K562 (cell line): ENCODE results near the gene NMT1. TPM values are rescaled to one million over a fixed set of nuclear protein-coding genes. Genes with fewer than 3 reads are reported as not detected.
A peak's percentile ranks its signal among the peaks of the same experiment; 100 is the strongest.

Experiments used
- ADNP ChIP-seq: fragments of 200-800 bp; sonication (Bioruptor generic); IDR thresholded peaks from 2 replicates; pipeline ENCODE4 v1.6.1; 2016; ENCODE audit warnings: missing genetic modification characterization, missing compliant biosample characterization
- ARID1B ChIP-seq: fragments of 450-650 bp; IDR thresholded peaks from 2 replicates; pipeline ENCODE4 v1.6.1; 2016; ENCODE audit warnings: antibody characterized with exemption, mild to moderate bottlenecking, inconsistent platforms
- FOXM1 ChIP-seq, 2 experiments: fragments of 450-650 bp in 1 of 2; sonication (generic) in 1 of 2; formaldehyde crosslinking in 1 of 2; IDR thresholded peaks; 2 replicates each; pipeline versions ENCODE4 v1.6.1 to v1.9.0; 2017 to 2022; ENCODE audit warnings: low read depth in 2 of 2, mild to moderate bottlenecking in 2 of 2, missing genetic modification reagents in 1 of 2, moderate library complexity in 1 of 2
- FOXP1 ChIP-seq: sonication (generic); formaldehyde crosslinking; IDR thresholded peaks from 2 replicates; pipeline ENCODE4 v1.8.0; 2022; ENCODE audit warnings: mild to moderate bottlenecking, missing genetic modification reagents
- HEY1 ChIP-seq: fragments of 250-450 bp; sonication (Bioruptor Pico); IDR thresholded peaks from 2 replicates; pipeline ENCODE4 v1.5.0; 2020; ENCODE audit warnings: mild to moderate bottlenecking, moderate library complexity, borderline replicate concordance
- NFRKB ChIP-seq: fragments of 450-650 bp; IDR thresholded peaks from 2 replicates; pipeline ENCODE4 v1.6.1; 2016; ENCODE audit warnings: low read depth
- TEAD2 ChIP-seq: fragments of 450-650 bp; IDR thresholded peaks from 2 replicates; pipeline ENCODE4 v1.6.1; 2016; ENCODE audit warnings: missing genetic modification characterization, control low read depth, missing compliant biosample characterization
- ZBTB7A ChIP-seq: IDR thresholded peaks from 2 replicates; pipeline ENCODE4 v1.6.1; 2011; ENCODE audit warnings: low read depth, mild to moderate bottlenecking, low read length, moderate library complexity, borderline replicate concordance; ENCODE audit not compliant: control insufficient read depth
- ZEB2 ChIP-seq: fragments of 450-650 bp; IDR thresholded peaks from 2 replicates; pipeline ENCODE4 v1.6.1; 2016
- ZNF143 ChIP-seq: sonication (generic); formaldehyde crosslinking; IDR thresholded peaks from 2 replicates; pipeline ENCODE4 v1.9.0; 2022; ENCODE audit warnings: mild to moderate bottlenecking, missing genetic modification reagents
- ZNF23 ChIP-seq: fragments of 250-450 bp; sonication (Bioruptor Pico); IDR thresholded peaks from 2 replicates; pipeline ENCODE4 v1.4.0; 2020; ENCODE audit warnings: mild to moderate bottlenecking
- ZNF584 ChIP-seq: fragments of 200-800 bp; sonication (Bioruptor generic); IDR thresholded peaks from 2 replicates; pipeline ENCODE4 v1.6.1; 2016; ENCODE audit warnings: low read depth, mild to moderate bottlenecking, missing genetic modification characterization, missing compliant biosample characterization
- ZNF75A ChIP-seq: fragments of 450-650 bp; formaldehyde crosslinking; IDR thresholded peaks from 2 replicates; pipeline ENCODE4 v1.4.0; 2020; ENCODE audit warnings: mild to moderate bottlenecking
- ZNF77 ChIP-seq: fragments of 250-450 bp; sonication (Bioruptor Pico); IDR thresholded peaks from 2 replicates; pipeline ENCODE4 v1.5.0; 2020
- polyA plus RNA-seq, 8 experiments: library from polyadenylated mRNA; depleted of rRNA in 4 of 8; stranded (reverse) in 5 of 8; unstranded in 3 of 8; fragments of >200 nt; fragmentation: Nextera tagmentation in 2 of 8; fragmentation: Illumina TruSeq in 1 of 8; extraction: Ambion mirVana in 2 of 8; extraction: Trizol in 1 of 8; gene quantifications; 2 replicates each; pipeline versions ENCODE4 v1.2.1 to v1.2.3, GENCODE V29; 2011 to 2014; ENCODE audit warnings: inconsistent platforms in 1 of 8, missing spikeins in 1 of 8
- total RNA-seq, 7 experiments: library from RNA; depleted of rRNA in 6 of 7; stranded (reverse); fragments of >200 nt in 6 of 7; fragmentation: Illumina TruSeq in 2 of 7; extraction: Trizol in 2 of 7; gene quantifications; 2 replicates each; pipeline versions ENCODE4 v1.2.1 to v1.2.3, GENCODE V29; 2011 to 2021; ENCODE audit warnings: low replicate concordance in 1 of 7
- TF ChIP-seq, protein P1 (sequence below): fragments of 450-650 bp; IDR thresholded peaks from 2 replicates; pipeline ENCODE4 v1.6.1; 2016; ENCODE audit warnings: mild to moderate bottlenecking

NMT1 gene
- total and polyA plus RNA-seq, 9 of the 15 experiments (the other 6 are each of a cell fraction or from before 2014, with no cell fraction given) = 86.7 to 569 (median 213) TPM

DNA sequence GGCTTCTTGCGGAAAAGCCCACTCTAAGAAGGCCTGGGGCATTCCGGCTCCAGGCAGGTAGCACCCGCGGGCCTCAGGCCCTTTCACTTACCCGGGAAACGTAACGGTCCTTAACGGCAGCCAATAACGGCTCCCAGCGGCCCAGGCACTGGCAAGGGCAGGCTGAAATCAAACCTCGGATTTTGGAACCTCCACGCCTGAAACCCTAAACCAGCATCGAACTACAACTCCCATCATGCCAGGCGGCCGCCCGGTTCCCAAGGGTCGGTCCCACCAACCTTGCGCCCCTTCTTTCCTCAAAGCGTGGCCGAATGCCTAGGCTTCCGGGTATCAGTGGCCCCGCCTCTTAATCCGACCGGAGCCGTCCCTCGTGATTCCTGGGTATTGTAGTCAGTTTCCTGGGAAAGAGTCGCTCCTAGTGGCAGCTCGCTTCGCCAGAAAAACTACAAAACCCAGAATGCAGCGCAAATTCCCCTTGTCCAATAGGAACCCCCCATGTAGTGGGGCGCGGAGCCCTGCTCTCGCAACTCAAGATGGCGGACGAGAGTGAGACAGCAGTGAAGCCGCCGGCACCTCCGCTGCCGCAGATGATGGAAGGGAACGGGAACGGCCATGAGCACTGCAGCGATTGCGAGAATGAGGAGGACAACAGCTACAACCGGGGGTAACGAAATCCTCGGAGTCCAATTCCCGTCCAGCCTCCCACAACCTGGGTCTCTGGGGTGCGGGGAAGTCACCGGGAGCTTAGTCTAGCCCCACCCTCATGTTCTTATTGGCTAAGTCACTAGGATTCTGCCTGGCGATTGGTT, at the start of gene NMT1 (continued):
- TF ChIP-seq, protein P1, sequence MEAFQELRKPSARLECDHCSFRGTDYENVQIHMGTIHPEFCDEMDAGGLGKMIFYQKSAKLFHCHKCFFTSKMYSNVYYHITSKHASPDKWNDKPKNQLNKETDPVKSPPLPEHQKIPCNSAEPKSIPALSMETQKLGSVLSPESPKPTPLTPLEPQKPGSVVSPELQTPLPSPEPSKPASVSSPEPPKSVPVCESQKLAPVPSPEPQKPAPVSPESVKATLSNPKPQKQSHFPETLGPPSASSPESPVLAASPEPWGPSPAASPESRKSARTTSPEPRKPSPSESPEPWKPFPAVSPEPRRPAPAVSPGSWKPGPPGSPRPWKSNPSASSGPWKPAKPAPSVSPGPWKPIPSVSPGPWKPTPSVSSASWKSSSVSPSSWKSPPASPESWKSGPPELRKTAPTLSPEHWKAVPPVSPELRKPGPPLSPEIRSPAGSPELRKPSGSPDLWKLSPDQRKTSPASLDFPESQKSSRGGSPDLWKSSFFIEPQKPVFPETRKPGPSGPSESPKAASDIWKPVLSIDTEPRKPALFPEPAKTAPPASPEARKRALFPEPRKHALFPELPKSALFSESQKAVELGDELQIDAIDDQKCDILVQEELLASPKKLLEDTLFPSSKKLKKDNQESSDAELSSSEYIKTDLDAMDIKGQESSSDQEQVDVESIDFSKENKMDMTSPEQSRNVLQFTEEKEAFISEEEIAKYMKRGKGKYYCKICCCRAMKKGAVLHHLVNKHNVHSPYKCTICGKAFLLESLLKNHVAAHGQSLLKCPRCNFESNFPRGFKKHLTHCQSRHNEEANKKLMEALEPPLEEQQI = no peak
- TF ChIP-seq ZNF143 (CRISPR knock-in tag) = peak; percentile 99
- peak; percentile 100 for TF ChIP-seq ZBTB7A
- no peak for TF ChIP-seq ZNF75A (CRISPR knock-in tag)
- TF ChIP-seq NFRKB = peak; percentile 95
- 0 out of 2 replicates have a peak, but pooled peaks have one; percentile 36 for TF ChIP-seq ZNF23 (CRISPR knock-in tag)
- no peak for TF ChIP-seq ADNP (tag)
- TF ChIP-seq FOXM1 (IDR thresholded peaks at IDR 0.05; ENCODE audit: low read depth) = peak; percentile 67; the same call in 1 of the 2 replicates
- no peak for TF ChIP-seq FOXM1 (CRISPR knock-in tag; IDR thresholded peaks at IDR 0.05; ENCODE audit: low read depth)
- TF ChIP-seq ZEB2 = no peak
- TF ChIP-seq TEAD2 (tag) = no peak
- TF ChIP-seq HEY1 (CRISPR knock-in tag) = no peak
- TF ChIP-seq FOXP1 = no peak; the same call in 1 of the 2 replicates
- no peak for TF ChIP-seq ZNF77 (CRISPR knock-in tag)
- no peak for TF ChIP-seq ZNF584 (CRISPR knock-in tag)
- no peak for TF ChIP-seq ARID1B
- TF ChIP-seq, all 486 proteins: peak for 175
